Measurements from ENCODE around the gene PREPL.

GRCh38 chr2:44314362-44314761 is 46.9 kb downstream of the PREPL start:
- TF ChIP-seq EZH2phosphoT487 (IDR thresholded peaks at IDR 0.05; ENCODE audit: insufficient read depth, low read depth) (no peak), EZH2 (IDR thresholded peaks at IDR 0.05; ENCODE audit: insufficient read depth, poor library complexity, severe bottlenecking) (no peak)
